HUES48 (cell line): ENCODE results near the gene NAXE.
"Not testable (repeated sequence)": the region's sequence is repeated elsewhere in the genome, so short reads cannot be mapped to it uniquely, and the experiment has no call there.

Experiments
- H3K27ac ChIP-seq: one replicate; pipeline ENCODE4 v1.7.0; 2013; ENCODE audit warnings: low read depth, low read length, inconsistent platforms
- H3K27me3 ChIP-seq: 2 replicates; pipeline ENCODE4 v1.6.1; 2013; ENCODE audit warnings: mild to moderate bottlenecking, low read length; ENCODE audit not compliant: control insufficient read depth, insufficient read depth
- H3K36me3 ChIP-seq: 2 replicates; pipeline ENCODE4 v1.6.1; 2013; ENCODE audit warnings: low read length; ENCODE audit not compliant: control insufficient read depth, insufficient read depth
- H3K4me1 ChIP-seq: 2 replicates; pipeline ENCODE4 v1.6.1; 2013; ENCODE audit warnings: mild to moderate bottlenecking, low read length; ENCODE audit not compliant: control insufficient read depth, insufficient read depth
- H3K4me3 ChIP-seq: 2 replicates; pipeline ENCODE4 v1.5.1; 2013; ENCODE audit warnings: mild to moderate bottlenecking, low read depth, low read length
- H3K9ac ChIP-seq: 2 replicates; pipeline ENCODE4 v1.6.1; 2013; ENCODE audit warnings: mild to moderate bottlenecking, low read depth, low read length, moderate library complexity
- H3K9me3 ChIP-seq: 2 replicates; pipeline ENCODE4 v1.6.1; 2013; ENCODE audit warnings: low read length; ENCODE audit not compliant: control insufficient read depth, insufficient read depth

The NAXE gene

DNA sequence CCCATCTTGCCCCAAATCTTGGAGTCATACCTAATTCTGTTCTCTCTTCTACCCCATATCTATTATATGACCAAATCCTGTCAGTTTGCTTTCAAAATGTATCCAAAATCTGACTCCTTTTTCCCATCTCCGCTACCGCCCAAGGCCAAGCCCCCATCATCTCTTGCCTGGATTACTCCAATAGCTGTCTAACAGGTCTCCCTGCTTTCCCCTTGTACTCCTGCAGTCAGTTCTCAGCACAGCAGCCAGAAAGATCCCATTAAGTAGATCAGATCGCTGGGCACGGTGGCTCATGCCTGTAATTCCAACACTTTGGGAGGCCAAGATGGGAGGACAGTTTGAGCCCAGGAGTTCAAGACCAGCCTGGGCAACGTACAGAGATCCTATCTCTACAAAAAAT is 39.1 kb upstream of the NAXE start:
- Histone ChIP-seq H3K36me3 (peaks cover 81% of the 10 kb centered on the region), H3K27me3 (no peaks in the 10 kb centered on the region), H3K27ac (no peak overlapping the region), H3K4me3 (no peak overlapping the region), H3K4me1 (no peaks in the 10 kb centered on the region), H3K9ac (no peak overlapping the region), H3K9me3 (no peaks in the 10 kb centered on the region)

DNA sequence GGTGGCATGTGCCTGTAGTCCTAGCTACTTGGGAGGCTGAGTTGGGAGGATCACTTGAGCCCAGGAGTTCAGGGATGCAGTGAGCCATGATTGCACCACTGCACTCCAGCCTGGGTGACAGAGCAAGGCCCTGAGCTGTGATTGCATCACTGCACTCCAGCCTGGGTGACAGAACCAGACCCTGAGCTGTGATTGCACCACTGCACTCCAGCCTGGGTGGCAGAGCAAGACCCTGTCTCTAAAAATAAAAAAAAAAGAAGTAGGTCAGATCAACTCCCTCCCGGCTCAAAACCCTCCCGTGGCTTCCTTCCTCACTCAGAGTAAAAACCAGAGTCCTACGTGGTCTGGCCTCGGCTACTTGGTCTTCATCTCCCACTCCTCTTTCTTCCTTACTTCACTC is 38.6 kb upstream of the NAXE start:
- not testable (repeated sequence) for H3K4me1 ChIP-seq, H3K9me3 ChIP-seq, H3K9ac ChIP-seq, H3K27ac ChIP-seq, H3K4me3 ChIP-seq, H3K27me3 ChIP-seq
- H3K36me3 ChIP-seq = peaks cover 77% of the 10 kb centered on the region

DNA sequence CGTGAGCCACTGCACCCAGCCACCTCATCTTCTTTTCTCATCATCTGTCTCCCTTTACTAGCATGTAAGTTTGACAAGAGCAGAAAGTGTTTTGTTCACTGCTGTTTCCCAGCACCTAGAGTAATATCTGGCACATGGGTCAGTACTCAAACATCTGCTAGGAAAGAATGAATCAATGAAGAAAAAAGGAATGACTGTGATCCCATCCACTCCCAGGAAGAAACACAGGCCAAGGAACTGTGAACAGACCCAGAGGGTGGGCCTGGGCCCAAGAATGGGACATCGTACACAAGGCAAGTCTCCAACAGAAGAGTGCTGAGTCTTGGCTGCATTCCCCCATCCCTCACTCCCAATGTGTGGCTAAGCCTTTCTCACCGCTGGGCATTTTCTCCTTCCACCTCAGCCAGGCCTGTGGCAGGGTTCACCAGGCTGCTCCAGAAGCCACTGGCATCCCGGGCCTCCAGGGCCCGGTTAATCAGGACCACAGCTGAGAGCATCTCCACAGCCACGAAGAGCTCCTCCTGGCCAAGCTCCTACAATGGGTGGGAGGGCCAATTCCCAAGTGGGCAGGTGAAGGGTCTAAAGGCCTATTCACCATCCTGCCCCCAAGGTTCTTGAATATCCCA is 37.6 kb upstream of the NAXE start:
- H3K36me3 ChIP-seq = peaks cover 68% of the 10 kb centered on the region

DNA sequence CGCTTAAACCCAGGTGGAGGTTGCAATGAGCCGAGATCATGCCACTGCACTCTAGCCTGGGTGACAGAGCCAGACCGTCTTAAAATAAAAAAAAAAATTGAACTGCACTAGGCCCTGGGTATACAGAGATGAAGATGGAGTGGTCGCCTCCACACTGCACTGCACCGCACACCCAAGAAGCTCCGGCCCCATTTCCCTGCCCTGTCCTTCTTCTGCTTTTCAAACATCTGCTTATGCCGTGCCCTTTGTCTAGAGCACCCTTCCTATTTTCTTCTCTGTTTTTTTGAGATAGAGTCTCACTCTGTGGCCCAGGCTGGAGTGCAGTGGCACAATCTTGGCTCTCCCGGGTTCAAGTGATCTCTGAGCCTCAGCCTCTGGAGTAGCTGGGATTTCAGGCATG is 36.6 kb upstream of the NAXE start:
- H3K4me3 ChIP-seq = no peak overlapping the region
- no peak overlapping the region for H3K9ac ChIP-seq
- no peaks in the 10 kb centered on the region for H3K27me3 ChIP-seq
- no peaks in the 10 kb centered on the region for H3K9me3 ChIP-seq
- peaks cover 72% of the 10 kb centered on the region for H3K36me3 ChIP-seq
- no peak overlapping the region for H3K27ac ChIP-seq
- no peaks in the 10 kb centered on the region for H3K4me1 ChIP-seq

More for the DNA sequence above, 37.6 kb upstream of the NAXE start:
- Histone ChIP-seq H3K9ac (no peak overlapping the region), H3K9me3 (no peaks in the 10 kb centered on the region), H3K27me3 (no peaks in the 10 kb centered on the region), H3K4me3 (no peak overlapping the region), H3K27ac (no peak overlapping the region), H3K4me1 (no peaks in the 10 kb centered on the region)

DNA sequence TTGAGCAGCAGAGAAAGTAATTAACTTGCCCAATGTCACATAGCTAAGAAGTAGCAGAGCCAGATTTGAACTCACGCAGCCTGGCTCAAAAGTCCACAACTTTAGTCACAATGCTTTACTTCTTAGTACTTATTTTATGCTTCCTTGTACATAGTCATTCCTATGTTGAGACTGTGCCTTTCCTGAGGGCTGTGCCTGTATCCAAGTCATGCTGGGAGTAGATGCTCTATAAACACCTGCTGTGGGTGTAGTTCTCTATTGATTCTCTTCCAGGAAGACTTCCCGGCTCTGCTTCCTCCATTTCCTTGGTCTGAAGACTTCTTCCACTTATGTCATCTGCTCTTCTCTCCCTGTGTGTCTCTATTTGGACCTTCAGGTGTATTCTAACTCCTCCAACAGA is 35.9 kb upstream of the NAXE start:
- H3K4me3 ChIP-seq = no peak overlapping the region
- no peaks in the 10 kb centered on the region for H3K4me1 ChIP-seq
- H3K27ac ChIP-seq = no peak overlapping the region
- H3K9me3 ChIP-seq = no peaks in the 10 kb centered on the region
- peaks cover 71% of the 10 kb centered on the region for H3K36me3 ChIP-seq
- no peaks in the 10 kb centered on the region for H3K27me3 ChIP-seq
- no peak overlapping the region for H3K9ac ChIP-seq

DNA sequence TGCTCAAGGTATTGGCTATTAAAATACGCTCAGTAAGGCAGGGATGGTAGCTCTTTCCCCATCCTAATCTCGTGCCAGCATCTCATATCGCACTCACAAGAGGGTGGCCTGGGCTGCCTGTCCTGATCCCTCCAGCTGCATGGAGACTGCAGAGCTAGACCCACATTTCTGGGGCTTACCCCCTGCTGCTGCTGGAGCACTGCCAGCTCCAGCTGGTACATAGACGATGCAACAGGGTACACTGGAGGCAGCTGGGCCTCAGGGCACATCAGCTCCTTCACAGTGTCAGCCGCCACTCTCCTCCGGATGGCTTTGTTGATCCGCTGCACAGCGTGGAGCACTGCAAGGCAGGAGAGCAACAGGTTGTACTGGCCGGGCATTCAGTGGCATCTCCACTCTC is 35.2 kb upstream of the NAXE start:
- Histone ChIP-seq H3K4me1 (no peaks in the 10 kb centered on the region), H3K4me3 (no peak overlapping the region), H3K27ac (no peak overlapping the region), H3K36me3 (peaks cover 71% of the 10 kb centered on the region), H3K9me3 (no peaks in the 10 kb centered on the region), H3K27me3 (no peaks in the 10 kb centered on the region), H3K9ac (no peak overlapping the region)

DNA sequence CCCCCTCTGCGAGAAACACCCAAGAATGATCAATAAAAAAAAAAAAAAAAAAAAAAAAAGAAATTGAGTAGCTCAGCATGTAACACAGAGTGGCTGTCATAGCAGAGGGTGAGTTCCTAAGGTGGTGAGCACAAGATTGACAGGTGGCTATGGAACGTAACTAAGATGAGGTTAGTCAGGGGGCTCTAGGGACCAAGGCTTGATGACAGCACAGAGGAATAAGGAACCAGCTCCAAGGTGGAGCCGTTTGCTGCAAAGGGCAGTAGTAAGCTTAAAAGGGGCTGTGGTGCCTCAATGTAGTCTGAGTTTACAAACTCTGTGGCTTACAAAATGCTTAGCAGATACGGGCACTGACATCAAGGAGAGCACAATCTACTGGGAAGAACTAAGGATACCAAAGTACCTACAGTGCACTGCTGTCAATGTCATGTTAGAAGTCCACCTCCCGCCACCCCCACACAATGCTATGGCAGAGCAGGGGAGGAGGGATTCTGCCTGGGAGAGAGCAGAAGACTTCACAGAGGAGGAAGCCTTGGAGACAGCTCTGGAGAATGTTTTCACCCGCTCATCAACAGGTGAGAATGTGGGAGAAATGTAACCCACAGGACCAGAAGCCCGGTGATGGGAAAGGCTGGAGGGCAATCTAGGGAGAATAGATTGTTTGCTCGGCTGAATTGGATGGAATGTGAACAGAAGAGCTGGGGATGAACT is 32.3 kb upstream of the NAXE start:
- Histone ChIP-seq H3K9ac (no peak overlapping the region), H3K9me3 (no peaks in the 10 kb centered on the region), H3K27me3 (no peaks in the 10 kb centered on the region), H3K4me1 (no peaks in the 10 kb centered on the region), H3K27ac (no peak overlapping the region), H3K36me3 (peaks cover 74% of the 10 kb centered on the region), H3K4me3 (no peak overlapping the region)

DNA sequence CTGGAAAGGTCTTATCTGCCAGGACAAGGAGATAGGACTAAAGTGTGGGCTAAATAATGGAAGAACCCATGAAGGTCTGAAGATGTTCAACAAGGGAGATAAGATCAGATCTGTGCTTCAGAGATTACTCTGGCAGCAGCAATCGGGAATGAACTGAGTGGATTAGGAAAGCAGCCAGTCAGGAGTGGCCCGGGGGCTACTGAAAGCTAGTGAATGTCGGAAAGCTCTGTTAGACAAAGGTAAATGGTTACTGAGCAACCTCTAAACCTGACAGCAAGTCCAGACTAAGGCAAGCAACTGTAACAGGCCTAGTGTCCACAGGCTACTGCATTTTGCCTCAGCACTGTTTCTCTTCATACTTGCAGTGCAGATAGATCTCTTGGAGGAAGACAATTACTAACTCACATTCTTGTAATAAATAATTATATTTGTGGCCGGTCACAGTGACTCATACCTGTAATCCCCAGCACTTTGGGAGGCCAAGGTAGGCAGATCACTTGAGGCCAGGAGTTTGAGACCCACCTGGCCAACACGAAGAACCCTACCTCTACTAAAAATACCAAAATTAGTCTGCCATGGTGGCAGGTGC is 31.7 kb upstream of the NAXE start:
- H3K4me3 ChIP-seq = no peak overlapping the region
- no peaks in the 10 kb centered on the region for H3K4me1 ChIP-seq
- H3K9ac ChIP-seq = no peak overlapping the region
- peaks cover 76% of the 10 kb centered on the region for H3K36me3 ChIP-seq
- H3K9me3 ChIP-seq = no peaks in the 10 kb centered on the region
- no peak overlapping the region for H3K27ac ChIP-seq
- no peaks in the 10 kb centered on the region for H3K27me3 ChIP-seq

DNA sequence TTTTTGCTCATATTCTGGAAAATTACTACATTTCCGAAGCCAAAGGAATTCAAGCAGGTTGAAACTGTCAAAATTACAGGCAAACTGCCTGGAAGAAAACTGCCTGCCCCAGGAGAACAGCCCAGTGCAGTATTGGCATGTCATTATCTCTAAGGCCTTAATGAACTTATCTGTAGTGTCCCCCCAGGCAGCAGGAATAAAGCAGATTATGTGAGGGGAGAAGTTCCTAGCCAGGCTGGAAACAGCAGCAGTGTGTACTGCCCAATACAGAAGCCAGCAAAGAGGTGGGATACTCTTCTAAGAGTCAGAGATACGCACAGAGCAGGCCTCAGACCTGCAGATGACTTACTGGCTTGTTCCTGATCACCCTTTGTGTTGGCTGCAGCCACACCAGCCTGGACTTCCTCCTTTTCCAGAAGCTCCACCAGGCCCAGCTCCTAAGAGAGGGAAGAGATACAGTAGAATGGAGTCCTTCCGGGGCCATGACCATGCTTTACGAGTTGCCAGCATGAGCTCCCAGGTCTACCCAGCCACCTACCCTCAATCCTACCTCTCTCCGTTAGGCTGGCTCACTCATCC is 30.9 kb upstream of the NAXE start:
- no peaks in the 10 kb centered on the region for H3K27me3 ChIP-seq
- no peak overlapping the region for H3K4me3 ChIP-seq
- no peak overlapping the region for H3K27ac ChIP-seq
- no peaks in the 10 kb centered on the region for H3K9me3 ChIP-seq
- peaks cover 76% of the 10 kb centered on the region for H3K36me3 ChIP-seq
- no peaks in the 10 kb centered on the region for H3K4me1 ChIP-seq
- no peak overlapping the region for H3K9ac ChIP-seq

DNA sequence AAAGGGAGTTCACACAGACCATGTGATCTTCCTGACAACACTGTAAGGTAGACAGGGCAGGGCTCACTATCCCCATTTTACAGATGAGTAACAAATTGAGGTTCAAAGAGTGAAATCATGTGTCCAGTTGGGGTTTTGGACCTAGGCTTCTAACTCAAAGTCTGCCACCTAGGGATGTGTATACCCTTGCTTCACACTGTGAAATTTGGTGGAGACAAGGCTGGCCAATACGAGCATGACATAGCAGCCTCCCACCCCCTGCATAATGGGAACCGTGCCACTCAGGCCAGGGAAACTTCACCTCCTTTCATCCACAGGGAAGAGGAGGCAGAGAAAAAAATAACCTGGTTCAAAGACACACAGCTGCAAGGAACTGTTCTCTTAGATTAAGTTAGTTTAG is 26.1 kb upstream of the NAXE start:
- H3K4me1 ChIP-seq = no peaks in the 10 kb centered on the region
- no peak overlapping the region for H3K4me3 ChIP-seq
- peaks cover 73% of the 10 kb centered on the region for H3K36me3 ChIP-seq
- H3K27me3 ChIP-seq = no peaks in the 10 kb centered on the region
- H3K27ac ChIP-seq = no peak overlapping the region
- no peak overlapping the region for H3K9ac ChIP-seq
- H3K9me3 ChIP-seq = no peaks in the 10 kb centered on the region

DNA sequence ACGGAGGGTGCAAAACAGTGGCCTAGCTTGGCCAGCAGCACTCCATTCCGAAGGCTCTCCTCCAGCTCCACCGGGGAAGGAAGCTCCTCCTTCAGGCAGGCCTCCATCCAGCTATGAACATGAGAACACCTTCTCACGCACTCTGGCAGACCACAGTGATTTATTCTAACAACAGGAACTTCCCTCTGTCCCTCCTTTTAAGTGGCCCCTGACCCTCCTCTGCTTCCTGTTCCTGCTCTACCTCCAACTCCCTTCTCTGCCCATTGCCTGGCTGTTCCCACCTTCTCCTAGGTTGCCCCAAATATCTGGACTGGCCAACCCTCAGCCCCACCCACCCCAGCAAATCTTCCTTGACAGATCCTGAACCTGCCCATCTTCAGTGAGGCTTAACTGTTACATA is 25.1 kb upstream of the NAXE start:
- Histone ChIP-seq H3K4me3 (no peak overlapping the region), H3K27ac (no peak overlapping the region), H3K9me3 (no peaks in the 10 kb centered on the region), H3K9ac (no peak overlapping the region), H3K4me1 (no peaks in the 10 kb centered on the region), H3K36me3 (peaks cover 63% of the 10 kb centered on the region), H3K27me3 (no peaks in the 10 kb centered on the region)
